ENCODE results near the gene UBXN4. TPM values are rescaled to one million over a fixed set of nuclear protein-coding genes. Genes with fewer than 3 reads are reported as not detected.
A peak's percentile ranks its signal among the peaks of the same experiment; 100 is the strongest.
"Not testable (repeated sequence)": the region's sequence is repeated elsewhere in the genome, so short reads cannot be mapped to it uniquely, and the experiment has no call there.

Gene UBXN4
- total RNA-seq, 1 donor from 2014 or later, result 106 TPM

DNA sequence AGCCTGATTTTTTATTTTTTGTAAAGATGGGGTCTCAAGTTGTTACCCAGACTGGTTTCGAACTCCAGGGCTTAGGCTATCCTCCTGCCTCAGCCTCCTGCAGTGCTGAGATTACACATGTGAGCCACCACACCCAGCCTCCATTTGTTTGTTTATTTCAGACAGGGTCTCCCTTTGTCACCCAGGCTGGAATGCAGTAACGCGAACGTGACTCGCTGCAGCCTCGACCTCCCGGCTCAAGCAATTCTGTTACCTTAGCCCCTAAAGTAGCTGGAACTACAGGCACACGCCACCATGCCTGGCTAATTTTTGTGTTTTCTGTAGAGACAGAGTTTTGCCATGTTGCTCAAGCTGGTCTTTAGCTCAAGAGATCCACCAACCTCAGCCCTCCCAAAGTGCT is 27.2 kb downstream of the UBXN4 start:
- no peak for DNase-seq (ENCODE audit: low spot score)

- DNase-seq (ENCODE audit: low spot score), result no peak
Observed at GRCh38 chr2:135773319-135773718, 31.7 kb downstream of the UBXN4 start.

GRCh38 chr2:135773917-135774316 is 32.3 kb downstream of the UBXN4 start:
- no peak for DNase-seq (ENCODE audit: low spot score)

- no peak for DNase-seq (ENCODE audit: low spot score)
Observed at GRCh38 chr2:135775420-135775819, 33.8 kb downstream of the UBXN4 start.

DNA sequence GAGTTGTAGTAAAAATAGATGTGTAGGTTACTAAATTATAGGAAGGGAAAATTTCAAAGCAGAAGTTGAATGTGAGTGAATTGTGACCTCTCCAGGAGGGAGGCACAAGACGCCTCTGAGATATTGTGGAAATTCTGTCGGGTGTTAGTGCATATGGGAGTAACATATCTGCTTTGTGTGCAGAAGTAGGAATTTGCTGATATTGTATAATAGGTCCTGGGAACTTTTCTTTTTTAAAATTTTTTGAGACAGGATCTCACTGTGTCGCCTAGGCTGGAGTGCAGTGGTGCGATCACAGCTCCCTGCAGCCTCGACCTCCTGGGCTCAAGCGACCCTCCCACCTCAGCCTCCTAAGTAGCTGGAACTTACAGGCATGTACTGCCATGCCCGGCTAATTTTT is 34.7 kb downstream of the UBXN4 start:
- DNase-seq (ENCODE audit: low spot score), result no peak

DNA sequence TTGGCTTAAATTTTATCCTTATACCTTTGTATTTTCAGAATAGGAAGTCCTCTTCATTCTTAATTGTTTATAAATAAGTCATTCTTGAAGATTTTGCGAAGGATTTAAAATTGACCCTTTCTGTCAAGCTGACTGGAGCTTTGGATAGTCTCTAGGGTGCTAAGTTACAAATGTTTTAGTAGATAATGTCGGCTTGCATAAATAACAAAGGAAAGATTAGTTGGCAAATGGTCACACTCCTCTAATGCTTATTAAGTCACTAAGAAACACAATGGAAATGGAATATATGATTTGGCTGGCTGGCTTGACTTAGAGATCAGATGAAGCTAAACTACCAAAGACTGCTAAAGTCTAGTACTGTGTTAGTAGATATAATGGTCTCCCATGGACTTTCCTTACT is 40.6 kb downstream of the UBXN4 start:
- DNase-seq (ENCODE audit: low spot score), result no peak

DNA sequence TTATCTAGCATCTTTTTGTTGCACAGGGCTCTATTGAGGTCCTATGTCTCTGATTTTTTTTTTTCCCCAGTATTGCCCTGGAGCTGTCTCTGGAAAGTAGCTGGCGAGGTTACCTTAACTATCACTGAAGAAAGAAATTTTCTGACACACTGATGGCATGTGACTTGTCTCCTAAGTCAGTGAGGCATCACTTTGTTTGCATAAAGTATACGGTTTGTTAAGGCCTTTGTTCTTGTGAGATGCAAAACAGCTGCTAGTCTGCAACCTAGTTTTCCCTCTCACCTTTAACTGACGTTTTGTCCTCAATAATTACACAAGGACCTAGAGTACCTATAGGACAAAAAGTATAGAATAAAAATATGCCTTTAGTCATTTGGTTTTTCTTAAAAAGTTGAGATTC is 41.8 kb downstream of the UBXN4 start:
- no peak for DNase-seq (ENCODE audit: low spot score)

GRCh38 chr2:135785032-135785431 is 43.4 kb downstream of the UBXN4 start:
- DNase-seq (ENCODE audit: low spot score), result no peak

GRCh38 chr2:135786823-135787222 is 45.2 kb downstream of the UBXN4 start:
- no peak for DNase-seq (ENCODE audit: low spot score)

DNA sequence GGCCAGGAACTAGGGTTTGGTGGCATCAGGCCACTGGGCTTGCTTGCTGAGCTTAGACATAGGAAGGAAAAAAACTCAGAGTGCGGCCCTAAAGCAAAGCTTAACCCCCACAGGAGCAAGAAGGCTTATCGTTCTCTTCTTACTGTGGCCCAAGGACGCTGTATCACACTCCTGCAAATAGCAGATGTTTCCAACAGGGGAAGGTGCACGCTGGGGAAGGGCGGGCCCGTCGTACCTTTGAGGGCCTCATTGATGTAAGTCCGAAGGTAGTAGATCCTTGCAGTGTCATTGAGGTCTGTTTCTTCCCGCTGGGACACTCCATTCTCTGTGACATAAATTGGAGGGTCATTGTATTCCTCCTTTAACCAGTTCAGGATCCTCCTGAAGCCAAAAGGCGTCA is 48.8 kb downstream of the UBXN4 start:
- DNase-seq (ENCODE audit: low spot score), result no peak

DNA sequence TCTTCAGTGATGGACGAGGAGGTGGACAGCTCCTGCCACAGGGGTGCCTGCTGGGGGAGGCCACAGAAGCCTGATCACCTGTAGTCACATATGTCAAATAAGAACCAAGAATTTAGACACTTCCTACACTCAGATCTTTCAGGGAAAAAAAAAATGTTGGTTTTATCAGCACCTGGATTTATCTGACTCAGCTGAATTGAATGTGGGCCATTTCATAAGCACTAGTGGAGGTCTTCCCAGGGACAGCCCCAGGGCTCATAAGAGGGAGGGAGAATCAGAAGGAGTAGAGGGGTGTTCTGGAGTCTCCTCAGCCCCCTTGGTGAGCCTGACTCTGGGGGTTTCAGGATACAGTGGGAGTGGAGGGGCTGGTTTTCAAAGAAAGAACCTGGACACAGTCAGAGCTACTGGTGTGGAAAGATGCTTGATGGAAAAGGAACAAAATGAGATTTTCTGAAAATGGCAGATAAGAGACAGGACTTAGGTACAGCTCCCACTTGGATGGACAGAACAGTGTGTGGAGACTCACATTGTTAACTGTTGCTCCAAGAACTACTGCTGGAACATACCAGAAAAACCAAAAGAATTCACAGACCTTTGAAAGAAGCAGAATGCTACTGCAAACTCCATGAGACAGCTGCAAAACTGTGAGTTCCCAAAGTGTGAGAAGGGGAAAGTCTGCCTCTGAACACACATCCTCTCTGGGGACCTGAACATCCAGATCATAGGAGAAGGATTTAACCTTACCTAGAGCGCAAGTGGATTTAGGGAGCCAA is 49.9 kb downstream of the UBXN4 start:
- no peak for DNase-seq (ENCODE audit: low spot score)

DNA sequence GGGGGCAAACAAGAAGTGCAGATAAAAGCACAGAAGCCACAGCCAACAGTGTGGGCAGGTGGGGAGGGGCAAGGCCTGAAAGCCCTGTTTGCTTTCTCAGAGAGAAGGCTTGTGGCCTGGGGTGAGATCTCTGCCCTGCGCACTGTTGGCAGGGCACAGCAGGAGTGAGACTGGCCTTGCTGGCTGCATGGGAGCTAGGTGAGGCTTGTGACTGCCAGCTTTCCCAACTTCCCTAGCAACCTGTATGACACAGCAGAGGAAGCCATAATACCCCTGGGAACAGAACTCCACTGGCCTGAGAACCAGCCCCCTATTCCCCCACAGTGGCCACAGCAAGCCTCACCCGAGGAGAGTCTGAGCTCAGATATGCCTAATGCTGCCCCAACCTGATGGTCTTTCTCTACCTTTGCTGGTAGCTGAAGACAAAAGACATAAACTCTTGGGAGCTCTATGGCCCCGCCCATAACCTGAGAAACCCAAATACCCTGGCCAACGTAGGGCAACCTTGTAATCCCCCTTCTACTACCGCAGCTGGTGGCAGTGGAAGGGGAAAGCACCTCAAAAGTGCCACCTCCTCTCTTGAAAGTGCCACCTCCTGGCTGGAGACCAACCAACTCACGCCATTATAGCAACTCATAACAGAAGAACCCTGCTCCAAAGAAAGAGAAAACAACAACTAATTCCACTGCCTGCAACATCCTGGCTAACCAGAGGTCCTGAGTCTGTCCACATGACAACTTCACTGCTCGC is 50.9 kb downstream of the UBXN4 start:
- DNase-seq (ENCODE audit: low spot score), result no peak

DNA sequence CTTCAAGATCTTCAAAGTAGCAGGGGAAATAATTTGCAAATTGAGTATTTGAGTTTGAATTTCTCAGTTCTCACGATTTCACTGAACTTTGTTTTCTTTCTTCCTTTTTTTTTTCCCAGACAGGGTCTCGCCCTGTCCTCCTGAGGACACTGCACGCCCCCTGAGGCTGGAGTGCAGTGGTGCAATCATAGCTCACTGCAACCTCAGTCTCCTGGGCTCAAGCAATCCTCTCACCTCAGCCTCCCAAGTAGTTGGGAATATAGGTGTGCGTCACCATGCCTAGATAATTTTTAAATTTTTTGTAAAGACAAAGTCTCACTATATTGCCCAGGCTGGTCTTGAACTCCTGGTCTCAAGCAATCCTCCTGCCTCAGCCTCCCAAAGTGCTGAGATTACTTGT is 54.0 kb downstream of the UBXN4 start:
- not testable (repeated sequence) for DNase-seq (ENCODE audit: low spot score)

- DNase-seq (ENCODE audit: low spot score), result no peak
Observed at GRCh38 chr2:135796606-135797005, 55.0 kb downstream of the UBXN4 start.

GRCh38 chr2:135797497-135798274 is 56.0 kb downstream of the UBXN4 start:
- peak; percentile 64 for DNase-seq (ENCODE audit: low spot score)

DNA sequence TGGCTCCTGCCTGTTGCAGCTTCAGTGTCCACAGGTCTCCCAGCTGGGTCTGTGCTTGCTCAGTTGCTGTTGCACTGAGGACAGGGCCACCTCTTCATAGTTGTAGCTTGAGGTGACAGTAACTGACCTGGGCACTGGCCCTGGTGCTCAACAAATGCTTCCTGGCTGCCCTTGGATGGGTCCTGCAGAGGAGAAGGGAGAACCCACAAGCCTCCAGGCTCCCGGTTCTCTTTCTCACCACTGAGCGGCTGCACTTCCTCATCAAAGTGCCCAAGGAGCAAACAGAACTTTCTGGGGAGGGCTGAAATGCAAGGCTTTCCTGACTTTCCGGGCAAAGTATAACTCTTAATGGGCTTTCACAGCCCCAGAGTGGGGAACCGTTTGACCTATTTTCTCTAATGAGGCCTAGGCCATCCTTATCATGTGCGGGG is 56.6 kb downstream of the UBXN4 start:
- no peak for DNase-seq (ENCODE audit: low spot score)

DNA sequence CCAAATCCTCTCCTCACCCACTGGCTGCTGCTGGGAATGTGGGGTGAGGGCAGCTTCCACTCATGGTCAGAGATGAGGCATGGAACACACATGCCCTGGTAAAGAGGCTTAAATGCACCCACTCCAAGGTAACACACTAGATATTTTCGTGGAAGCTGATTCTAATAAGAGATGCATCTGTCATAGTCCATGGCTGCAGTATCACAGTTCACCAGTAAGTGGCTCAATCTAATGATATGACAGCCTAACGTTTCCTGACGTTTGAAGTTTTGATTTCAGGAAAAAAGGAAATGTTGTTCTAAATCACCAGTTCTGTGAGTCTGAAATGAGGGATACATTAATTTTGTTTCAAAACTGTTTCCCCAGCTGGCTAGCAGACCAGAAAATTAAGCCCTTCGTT is 57.1 kb downstream of the UBXN4 start:
- DNase-seq (ENCODE audit: low spot score), result no peak

- DNase-seq (ENCODE audit: low spot score), result no peak
Observed at GRCh38 chr2:135799738-135800137, 58.1 kb downstream of the UBXN4 start.

DNA sequence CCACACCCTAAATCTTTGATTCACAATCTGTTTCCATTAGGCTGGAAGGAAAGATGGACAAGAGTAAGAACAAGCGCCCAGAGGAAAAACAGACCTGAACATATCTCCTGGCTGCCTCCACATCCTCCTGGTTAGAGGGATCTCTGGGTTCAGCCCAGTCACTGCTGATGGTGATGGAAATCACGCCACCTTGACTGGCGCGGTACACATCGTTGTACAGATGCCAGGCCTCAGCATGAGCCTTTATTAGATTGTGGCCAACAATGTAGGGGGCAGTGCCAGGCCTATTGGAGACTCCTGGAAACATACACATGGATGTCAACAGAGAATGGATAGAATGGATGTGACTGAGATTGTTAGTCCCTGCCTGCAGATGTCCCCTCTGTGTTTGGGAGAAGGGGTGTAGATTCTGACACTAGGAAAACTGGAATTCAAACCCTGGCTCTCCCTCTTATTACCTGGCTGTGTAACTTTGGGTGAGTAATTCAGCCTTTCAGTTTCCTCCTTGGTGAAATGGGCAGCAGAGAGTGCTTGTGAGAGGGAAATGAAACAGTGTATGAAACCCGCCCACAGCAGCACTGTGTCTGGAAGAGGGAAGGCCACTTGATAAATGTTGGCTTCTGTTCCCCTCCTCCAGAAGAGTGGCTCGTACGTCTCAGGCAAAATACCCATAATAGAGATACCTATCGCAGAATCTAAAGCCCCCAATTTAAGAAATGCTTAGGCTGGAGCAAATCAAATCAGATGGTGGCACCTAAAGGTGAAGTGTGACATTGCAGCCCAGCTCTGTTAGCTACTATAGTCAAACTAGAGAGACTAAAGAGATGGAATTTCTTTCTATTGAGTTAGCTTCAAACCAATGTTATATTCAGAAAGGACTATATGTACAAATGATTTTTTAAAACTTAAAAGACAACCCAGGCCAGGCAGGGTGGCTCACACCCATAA is 59.1 kb downstream of the UBXN4 start:
- no peak for DNase-seq (ENCODE audit: low spot score)

DNA sequence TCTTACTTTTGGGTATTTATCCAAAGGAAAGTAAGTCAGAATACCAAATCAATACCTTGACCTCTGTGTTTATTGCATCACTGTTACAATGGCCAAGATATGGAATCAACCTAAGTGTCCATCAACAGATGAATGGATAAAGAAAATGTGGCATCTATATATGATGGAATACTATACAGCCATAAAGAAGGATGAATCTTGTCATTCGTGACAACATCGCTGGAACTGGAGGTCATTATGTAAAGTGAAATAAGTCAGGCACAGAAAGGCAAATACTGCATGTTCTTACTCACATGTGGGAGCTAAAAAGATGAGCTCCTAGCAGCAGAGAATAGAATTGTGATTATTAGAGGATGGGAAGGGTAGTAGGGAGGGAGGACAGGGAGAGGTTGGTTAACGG is 60.7 kb downstream of the UBXN4 start:
- DNase-seq (ENCODE audit: low spot score), result no peak

DNA sequence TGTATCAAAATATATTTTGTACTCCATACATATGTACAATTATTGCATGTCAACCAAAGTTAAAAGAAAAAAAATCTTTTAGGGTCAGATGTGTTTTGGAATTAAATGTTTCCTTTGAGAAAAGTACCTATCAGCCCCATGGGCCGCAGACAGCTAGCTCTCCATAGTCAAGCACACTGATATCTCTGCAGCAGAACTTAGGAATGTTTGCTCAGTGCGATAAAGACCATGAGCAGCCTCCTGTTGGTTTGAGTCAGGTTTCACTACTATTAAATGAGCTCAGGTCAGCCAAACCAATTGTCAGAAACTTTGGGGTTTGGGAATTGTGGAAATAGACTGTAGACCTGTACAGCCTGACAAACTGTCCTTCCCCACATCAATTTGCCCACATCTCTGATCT is 61.6 kb downstream of the UBXN4 start:
- DNase-seq (ENCODE audit: low spot score), result no peak
